ENCODE results near the gene PDSS2.
"Not testable (repeated sequence)": the region's sequence is repeated elsewhere in the genome, so short reads cannot be mapped to it uniquely, and the experiment has no call there.

PDSS2 gene

GRCh38 chr6:107488174-107488874, 29.0 kb upstream of the PDSS2 start:
- H4K8ac ChIP-seq (ENCODE audit: low read length) = no peak overlapping the region
- H3K4me2 ChIP-seq (ENCODE audit: low read length, poor library complexity, severe bottlenecking) = peak overlapping the region; percentile 99
- peak overlapping the region; percentile 87 for H3K9ac ChIP-seq (ENCODE audit: low read length)
- peak; percentile 8 for DNase-seq
- no peak overlapping the region for H3K18ac ChIP-seq (ENCODE audit: low read depth in 1 of 2, low read length in 2 of 2)
- H3K4me1 ChIP-seq (ENCODE audit: control insufficient read depth, insufficient read depth, low read depth, low read length) = peaks cover 27% of the 10 kb centered on the region
- H2BK120ac ChIP-seq (ENCODE audit: low read depth, low read length) = no peak overlapping the region
- H2BK5ac ChIP-seq (ENCODE audit: low read depth, low read length, poor library complexity, severe bottlenecking) = no peak overlapping the region
- H2AFZ ChIP-seq (ENCODE audit: low read depth, low read length) = peak overlapping the region; percentile 83
- H3K36me3 ChIP-seq (ENCODE audit: control insufficient read depth in 1 of 2, insufficient read depth in 2 of 2, low read depth in 1 of 2, low read length in 2 of 2) = no peaks in the 10 kb centered on the region
- H3K23ac ChIP-seq (ENCODE audit: low read length in 2 of 2) = no peak overlapping the region
- no peaks in the 10 kb centered on the region for H3K9me3 ChIP-seq (ENCODE audit: control insufficient read depth, low read length)
- H4K91ac ChIP-seq (ENCODE audit: low read length) = no peak overlapping the region
- H2AK5ac ChIP-seq (ENCODE audit: low read length, severe bottlenecking) = no peak overlapping the region
- no peak overlapping the region for H3K14ac ChIP-seq (ENCODE audit: low read length in 2 of 2)
- no peak overlapping the region for H3K27ac ChIP-seq (ENCODE audit: low read length, poor library complexity, severe bottlenecking)
- H3K27me3 ChIP-seq (ENCODE audit: control insufficient read depth in 1 of 2, insufficient read depth in 1 of 2, low read length in 2 of 2) = peaks cover 0 to 77% of the 10 kb centered on the region in 2 experiments
- H3K4ac ChIP-seq (ENCODE audit: low read depth in 1 of 2, low read length in 2 of 2) = no peak overlapping the region
- 3% methylated on average over 23 of the region's 27 CpGs for WGBS
- H2BK12ac ChIP-seq (ENCODE audit: low read length in 2 of 2) = peak overlapping the region in 1 of 2 experiments; percentile 10
- no peak overlapping the region for H2BK15ac ChIP-seq (ENCODE audit: low read depth, poor library complexity, severe bottlenecking)
- peak overlapping the region in 1 of 2 experiments; percentile 92 for H3K4me3 ChIP-seq (ENCODE audit: insufficient read depth in 1 of 2, low read depth in 1 of 2, low read length in 2 of 2)
- no peaks in the 10 kb centered on the region for H3K79me1 ChIP-seq (replicated peaks; ENCODE audit: low read length, poor library complexity, severe bottlenecking)

GRCh38 chr6:107485157-107485556, 25.8 kb upstream of the PDSS2 start:
- no peaks in the 10 kb centered on the region for H3K79me1 ChIP-seq (replicated peaks; ENCODE audit: low read length, poor library complexity, severe bottlenecking)
- no peak overlapping the region for H2BK15ac ChIP-seq (ENCODE audit: low read depth, poor library complexity, severe bottlenecking)
- H2BK12ac ChIP-seq (ENCODE audit: low read length in 2 of 2) = no peak overlapping the region
- no peak overlapping the region for H3K27ac ChIP-seq (ENCODE audit: low read length, poor library complexity, severe bottlenecking)
- 84% methylated on average over 4 of the region's 4 CpGs for WGBS
- peaks cover 16% of the 10 kb centered on the region for H3K4me1 ChIP-seq (ENCODE audit: control insufficient read depth, insufficient read depth, low read depth, low read length)
- H4K8ac ChIP-seq (ENCODE audit: low read length) = no peak overlapping the region
- no peak overlapping the region for H2BK5ac ChIP-seq (ENCODE audit: low read depth, low read length, poor library complexity, severe bottlenecking)
- no peak overlapping the region for H2AK5ac ChIP-seq (ENCODE audit: low read length, severe bottlenecking)
- no peak overlapping the region for H3K4me2 ChIP-seq (ENCODE audit: low read length, poor library complexity, severe bottlenecking)
- no peak overlapping the region for H3K18ac ChIP-seq (ENCODE audit: low read depth in 1 of 2, low read length in 2 of 2)
- no peak overlapping the region for H3K14ac ChIP-seq (ENCODE audit: low read length in 2 of 2)
- no peak overlapping the region for H3K9ac ChIP-seq (ENCODE audit: low read length)
- no peak overlapping the region for H2BK120ac ChIP-seq (ENCODE audit: low read depth, low read length)
- no peaks in the 10 kb centered on the region for H3K36me3 ChIP-seq (ENCODE audit: control insufficient read depth in 1 of 2, insufficient read depth in 2 of 2, low read depth in 1 of 2, low read length in 2 of 2)
- H3K4me3 ChIP-seq (ENCODE audit: insufficient read depth in 1 of 2, low read depth in 1 of 2, low read length in 2 of 2) = no peak overlapping the region
- H3K9me3 ChIP-seq (ENCODE audit: control insufficient read depth, low read length) = no peaks in the 10 kb centered on the region
- no peak overlapping the region for H2AFZ ChIP-seq (ENCODE audit: low read depth, low read length)
- H3K27me3 ChIP-seq (ENCODE audit: control insufficient read depth in 1 of 2, insufficient read depth in 1 of 2, low read length in 2 of 2) = peaks cover 0 to 60% of the 10 kb centered on the region in 2 experiments
- H3K23ac ChIP-seq (ENCODE audit: low read length in 2 of 2) = no peak overlapping the region
- DNase-seq = no peak
- H4K91ac ChIP-seq (ENCODE audit: low read length) = no peak overlapping the region
- H3K4ac ChIP-seq (ENCODE audit: low read depth in 1 of 2, low read length in 2 of 2) = no peak overlapping the region

- no peak overlapping the region for H3K18ac ChIP-seq (ENCODE audit: low read depth in 1 of 2, low read length in 2 of 2)
- no peak overlapping the region for H3K14ac ChIP-seq (ENCODE audit: low read length in 2 of 2)
- H4K91ac ChIP-seq (ENCODE audit: low read length) = no peak overlapping the region
- H2BK5ac ChIP-seq (ENCODE audit: low read depth, low read length, poor library complexity, severe bottlenecking) = no peak overlapping the region
- H3K27me3 ChIP-seq (ENCODE audit: control insufficient read depth in 1 of 2, insufficient read depth in 1 of 2, low read length in 2 of 2) = peaks cover 0 to 18% of the 10 kb centered on the region in 2 experiments
- H4K8ac ChIP-seq (ENCODE audit: low read length) = no peak overlapping the region
- H3K27ac ChIP-seq (ENCODE audit: low read length, poor library complexity, severe bottlenecking) = no peak overlapping the region
- no peak overlapping the region for H3K4me2 ChIP-seq (ENCODE audit: low read length, poor library complexity, severe bottlenecking)
- H2BK15ac ChIP-seq (ENCODE audit: low read depth, poor library complexity, severe bottlenecking) = no peak overlapping the region
- no peak overlapping the region for H2BK120ac ChIP-seq (ENCODE audit: low read depth, low read length)
- no peak overlapping the region for H3K4ac ChIP-seq (ENCODE audit: low read depth in 1 of 2, low read length in 2 of 2)
- no peak overlapping the region for H3K9ac ChIP-seq (ENCODE audit: low read length)
- no peaks in the 10 kb centered on the region for H3K79me1 ChIP-seq (replicated peaks; ENCODE audit: low read length, poor library complexity, severe bottlenecking)
- 100% methylated on average over 1 of the region's 4 CpGs for whole genome bisulfite sequencing
- DNase-seq = no peak
- H3K4me1 ChIP-seq (ENCODE audit: control insufficient read depth, insufficient read depth, low read depth, low read length) = no peaks in the 10 kb centered on the region
- H3K4me3 ChIP-seq (ENCODE audit: insufficient read depth in 1 of 2, low read depth in 1 of 2, low read length in 2 of 2) = no peak overlapping the region
- no peak overlapping the region for H2BK12ac ChIP-seq (ENCODE audit: low read length in 2 of 2)
- no peak overlapping the region for H2AK5ac ChIP-seq (ENCODE audit: low read length, severe bottlenecking)
- no peaks in the 10 kb centered on the region for H3K9me3 ChIP-seq (ENCODE audit: control insufficient read depth, low read length)
- H3K36me3 ChIP-seq (ENCODE audit: control insufficient read depth in 1 of 2, insufficient read depth in 2 of 2, low read depth in 1 of 2, low read length in 2 of 2) = no peaks in the 10 kb centered on the region
- H2AFZ ChIP-seq (ENCODE audit: low read depth, low read length) = no peak overlapping the region
- no peak overlapping the region for H3K23ac ChIP-seq (ENCODE audit: low read length in 2 of 2)
These were observed 19.8 kb upstream of the PDSS2 start for GRCh38 chr6:107479089-107479690.

GRCh38 chr6:107475826-107476225, 16.5 kb upstream of the PDSS2 start:
- WGBS = no CpG with 5 or more reads among the region's 3 CpGs
- H3K14ac ChIP-seq (ENCODE audit: low read length in 2 of 2); H3K23ac ChIP-seq (ENCODE audit: low read length in 2 of 2); H2AK5ac ChIP-seq (ENCODE audit: low read length, severe bottlenecking); H4K91ac ChIP-seq (ENCODE audit: low read length); H2AFZ ChIP-seq (ENCODE audit: low read depth, low read length); H3K4me3 ChIP-seq (ENCODE audit: insufficient read depth in 1 of 2, low read depth in 1 of 2, low read length in 2 of 2); H3K27me3 ChIP-seq (ENCODE audit: control insufficient read depth in 1 of 2, insufficient read depth in 1 of 2, low read length in 2 of 2); H3K79me1 ChIP-seq (replicated peaks; ENCODE audit: low read length, poor library complexity, severe bottlenecking); H3K9ac ChIP-seq (ENCODE audit: low read length); H3K4ac ChIP-seq (ENCODE audit: low read depth in 1 of 2, low read length in 2 of 2); H3K18ac ChIP-seq (ENCODE audit: low read depth in 1 of 2, low read length in 2 of 2); H2BK5ac ChIP-seq (ENCODE audit: low read depth, low read length, poor library complexity, severe bottlenecking); H4K8ac ChIP-seq (ENCODE audit: low read length); H3K36me3 ChIP-seq (ENCODE audit: control insufficient read depth in 1 of 2, insufficient read depth in 2 of 2, low read depth in 1 of 2, low read length in 2 of 2); H3K4me1 ChIP-seq (ENCODE audit: control insufficient read depth, insufficient read depth, low read depth, low read length); DNase-seq; H3K4me2 ChIP-seq (ENCODE audit: low read length, poor library complexity, severe bottlenecking); H2BK12ac ChIP-seq (ENCODE audit: low read length in 2 of 2); H2BK120ac ChIP-seq (ENCODE audit: low read depth, low read length); H3K27ac ChIP-seq (ENCODE audit: low read length, poor library complexity, severe bottlenecking); H3K9me3 ChIP-seq (ENCODE audit: control insufficient read depth, low read length); H2BK15ac ChIP-seq (ENCODE audit: low read depth, poor library complexity, severe bottlenecking): not testable (repeated sequence)
